ENCODE data around the gene ASF1A. TPM values are rescaled to one million over a fixed set of nuclear protein-coding genes. Genes with fewer than 3 reads are reported as not detected.

Gene ASF1A
- total RNA-seq, 1 donor from 2014 or later: 36.0 TPM

DNA sequence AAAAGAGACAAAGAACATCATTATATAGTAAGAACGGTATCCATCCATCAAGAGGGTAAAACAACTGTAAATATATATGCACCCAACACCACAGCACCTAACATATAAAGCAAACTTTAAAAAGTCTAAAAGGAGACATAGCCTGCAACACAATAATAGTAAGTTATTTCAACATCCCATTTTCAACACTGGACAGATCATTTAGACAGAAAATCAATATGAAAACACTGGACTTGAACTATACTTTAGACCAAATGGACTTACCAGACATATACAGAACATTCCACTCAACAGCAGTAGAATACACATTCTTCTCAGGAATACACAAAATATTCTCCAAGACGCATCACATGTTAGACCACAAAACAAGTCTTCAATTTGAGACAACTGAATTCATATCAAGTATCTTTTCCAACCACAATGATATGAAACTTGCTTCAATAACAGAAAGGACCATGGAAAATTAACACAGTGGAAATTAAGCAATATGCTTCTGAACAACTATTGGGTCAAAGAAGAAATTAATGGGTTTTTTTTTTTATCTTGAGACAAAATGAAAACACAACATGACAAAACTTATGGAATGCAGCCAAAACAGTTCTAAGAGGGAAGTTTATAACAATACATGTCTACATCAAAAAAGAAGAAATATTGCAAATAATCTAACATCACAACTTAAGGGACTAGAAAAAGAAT is 23.9 kb upstream of the ASF1A start:
- peaks cover 25% of the 10 kb centered on the region for H3K9me3 Mint-ChIP-seq
- peaks cover 16% of the 10 kb centered on the region for H3K36me3 Mint-ChIP-seq (ENCODE audit: low read depth)
- H3K4me3 Mint-ChIP-seq: no peak overlapping the region
- H3K27ac Mint-ChIP-seq: peak overlapping the region; percentile 65
- peaks cover 24% of the 10 kb centered on the region for H3K4me1 Mint-ChIP-seq (ENCODE audit: low read depth)
- no peaks in the 10 kb centered on the region for H3K27me3 Mint-ChIP-seq (ENCODE audit: insufficient read depth)
- DNase-seq (ENCODE audit: low spot score): no peak
- intact Hi-C loops (cut with micrococcal nuclease): loop anchor here (2.0 kb wide), 1 partner anchor 27 kb away; no protein-coding TSS in a partner anchor

DNA sequence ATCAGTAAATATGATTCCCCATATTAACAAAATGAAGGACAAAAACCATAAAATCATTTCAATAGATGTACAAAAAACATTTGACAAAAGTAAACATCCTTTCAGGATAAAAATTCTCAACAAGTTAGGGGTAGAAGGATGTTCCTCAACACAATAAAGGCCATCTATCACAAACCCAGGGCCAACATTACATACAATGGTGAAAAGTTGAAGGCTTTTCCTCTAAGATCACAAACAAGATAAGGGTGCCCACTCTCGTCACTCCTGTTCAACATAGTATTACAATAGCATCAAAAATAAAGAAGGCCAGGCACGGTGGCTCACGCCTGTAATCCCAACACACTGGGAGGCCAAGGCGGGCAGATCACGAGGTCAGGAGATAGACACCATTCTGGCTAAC is 22.6 kb upstream of the ASF1A start:
- peaks cover 18% of the 10 kb centered on the region for H3K9me3 Mint-ChIP-seq
- H3K4me3 Mint-ChIP-seq: no peak overlapping the region
- peaks cover 12% of the 10 kb centered on the region for H3K36me3 Mint-ChIP-seq (ENCODE audit: low read depth)
- intact Hi-C loops (cut with micrococcal nuclease): loop anchor here (1.0 to 2.0 kb wide), 2 partner anchors 25 to 26 kb away; no protein-coding TSS in a partner anchor
- no peak overlapping the region for H3K27ac Mint-ChIP-seq
- no peaks in the 10 kb centered on the region for H3K27me3 Mint-ChIP-seq (ENCODE audit: insufficient read depth)
- peaks cover 18% of the 10 kb centered on the region for H3K4me1 Mint-ChIP-seq (ENCODE audit: low read depth)
- no peak for DNase-seq (ENCODE audit: low spot score)

DNA sequence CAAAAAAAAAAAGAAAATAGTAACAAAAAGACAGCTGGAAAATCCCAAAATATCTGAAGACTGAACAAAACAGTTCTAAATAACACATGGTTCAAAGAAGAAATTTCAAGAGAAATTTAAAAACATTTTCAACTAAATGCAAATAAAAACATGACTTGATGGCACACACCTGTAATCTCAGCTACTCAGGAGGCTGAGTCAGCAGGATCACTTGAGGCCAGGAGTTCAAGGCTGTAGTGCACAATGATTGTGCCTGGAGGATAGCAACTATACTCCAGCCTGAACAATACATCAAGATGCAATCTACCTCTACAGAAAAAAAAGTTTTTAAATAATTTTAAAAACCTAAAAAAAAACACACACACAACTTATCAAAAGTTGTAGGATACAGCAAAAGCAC is 21.6 kb upstream of the ASF1A start:
- Mint-ChIP-seq H3K4me1 (ENCODE audit: low read depth) (peaks cover 18% of the 10 kb centered on the region), H3K4me3 (no peak overlapping the region), H3K27ac (no peak overlapping the region), H3K27me3 (ENCODE audit: insufficient read depth) (no peaks in the 10 kb centered on the region), H3K36me3 (ENCODE audit: low read depth) (peaks cover 12% of the 10 kb centered on the region), H3K9me3 (peaks cover 10% of the 10 kb centered on the region)
- intact Hi-C loops (cut with micrococcal nuclease): no loop called here
- DNase-seq (ENCODE audit: low spot score): no peak

DNA sequence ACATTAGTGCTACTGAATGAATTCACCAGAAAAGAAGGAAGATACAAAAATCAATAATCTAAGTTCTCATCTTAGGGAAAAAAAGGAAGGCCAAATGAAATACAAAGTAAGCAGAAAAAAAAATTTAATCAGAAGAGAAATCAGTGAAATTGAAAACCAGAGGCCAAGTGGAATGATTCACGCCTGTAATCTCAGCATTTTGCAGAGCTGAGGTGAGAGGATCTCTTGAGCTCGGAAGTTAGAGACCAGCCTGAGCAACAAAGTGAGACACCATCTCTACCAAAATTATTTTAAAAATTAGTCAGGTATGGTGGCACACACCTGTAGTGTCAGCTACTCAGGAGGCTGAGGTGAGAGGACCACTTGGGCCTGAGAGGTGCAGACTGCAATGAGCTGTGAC is 21.2 kb upstream of the ASF1A start:
- Mint-ChIP-seq H3K36me3 (ENCODE audit: low read depth) (peaks cover 14% of the 10 kb centered on the region), H3K9me3 (peaks cover 10% of the 10 kb centered on the region), H3K4me1 (ENCODE audit: low read depth) (peaks cover 18% of the 10 kb centered on the region), H3K4me3 (no peak overlapping the region), H3K27me3 (ENCODE audit: insufficient read depth) (no peaks in the 10 kb centered on the region), H3K27ac (no peak overlapping the region)
- no peak for DNase-seq (ENCODE audit: low spot score)
- intact Hi-C loops (cut with micrococcal nuclease): no loop called here

DNA sequence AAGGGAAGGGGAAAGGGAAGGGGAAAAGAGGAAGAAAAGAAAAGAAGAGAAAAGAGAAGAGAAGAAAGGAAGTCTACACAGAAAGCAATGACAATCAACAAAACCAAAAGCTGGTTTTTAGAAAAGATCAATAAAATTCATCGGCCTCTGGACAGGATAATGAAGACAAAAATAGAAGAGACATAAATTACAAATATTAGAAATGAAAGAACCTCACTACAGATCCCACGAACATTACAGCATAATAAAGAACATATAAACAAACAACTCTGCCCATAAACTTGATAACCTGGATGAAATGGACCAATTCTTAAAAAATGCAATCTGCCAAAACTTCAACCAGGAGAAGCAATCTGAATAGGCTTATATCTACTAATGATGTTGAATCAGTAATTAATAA is 20.7 kb upstream of the ASF1A start:
- DNase-seq (ENCODE audit: low spot score): no peak
- Mint-ChIP-seq H3K9me3 (peaks cover 10% of the 10 kb centered on the region), H3K4me1 (ENCODE audit: low read depth) (peaks cover 18% of the 10 kb centered on the region), H3K4me3 (no peak overlapping the region), H3K36me3 (ENCODE audit: low read depth) (peaks cover 14% of the 10 kb centered on the region), H3K27me3 (ENCODE audit: insufficient read depth) (no peaks in the 10 kb centered on the region), H3K27ac (no peak overlapping the region)
- intact Hi-C loops (cut with micrococcal nuclease): no loop called here

DNA sequence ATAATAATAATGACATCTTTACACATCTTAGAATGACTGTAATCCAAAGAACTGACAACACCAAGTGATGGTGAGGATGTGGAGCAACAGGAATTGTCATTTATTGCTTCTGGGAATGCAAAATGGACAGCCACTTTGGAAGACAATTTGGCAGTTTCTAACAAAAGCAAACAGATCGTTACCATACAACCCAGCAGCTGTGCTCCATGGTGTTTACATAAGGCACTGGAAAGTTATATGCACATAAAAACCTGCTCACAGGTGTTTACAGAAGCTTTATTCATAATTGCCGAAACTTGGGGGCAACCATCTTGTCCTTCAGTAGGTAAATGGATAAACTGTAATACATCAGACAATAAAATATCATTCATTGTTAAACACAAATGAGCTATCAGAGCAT is 18.3 kb upstream of the ASF1A start:
- H3K27me3 Mint-ChIP-seq (ENCODE audit: insufficient read depth): no peaks in the 10 kb centered on the region
- H3K9me3 Mint-ChIP-seq: no peaks in the 10 kb centered on the region

DNA sequence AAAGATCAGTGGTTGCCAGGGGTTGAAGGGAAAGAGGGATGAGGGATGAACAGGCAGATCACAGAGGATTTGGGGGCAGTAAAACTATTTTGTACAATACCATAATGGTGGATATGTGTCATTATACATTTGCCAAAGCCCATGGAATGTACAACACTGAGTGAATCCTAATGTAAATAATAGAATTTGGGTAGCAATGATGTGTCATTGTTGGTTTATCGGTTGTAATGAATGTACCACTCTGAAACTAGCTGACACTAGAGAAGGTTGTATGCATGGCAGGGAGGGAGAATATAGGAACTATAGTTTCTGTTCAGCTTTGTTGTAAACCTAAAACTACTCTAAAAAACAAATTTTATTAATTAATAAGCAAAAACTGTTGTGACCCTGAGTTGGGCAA is 17.8 kb upstream of the ASF1A start:
- Mint-ChIP-seq H3K9me3 (no peaks in the 10 kb centered on the region), H3K36me3 (ENCODE audit: low read depth) (peaks cover 10% of the 10 kb centered on the region), H3K4me3 (no peak overlapping the region), H3K4me1 (ENCODE audit: low read depth) (peaks cover 10% of the 10 kb centered on the region), H3K27me3 (ENCODE audit: insufficient read depth) (no peaks in the 10 kb centered on the region), H3K27ac (no peak overlapping the region)
- intact Hi-C loops (cut with micrococcal nuclease): no loop called here
- DNase-seq (ENCODE audit: low spot score): no peak

More for the DNA sequence above, 18.3 kb upstream of the ASF1A start:
- Mint-ChIP-seq H3K36me3 (ENCODE audit: low read depth) (peaks cover 10% of the 10 kb centered on the region), H3K4me3 (no peak overlapping the region), H3K4me1 (ENCODE audit: low read depth) (peaks cover 5% of the 10 kb centered on the region), H3K27ac (no peak overlapping the region)
- intact Hi-C loops (cut with micrococcal nuclease): no loop called here
- no peak for DNase-seq (ENCODE audit: low spot score)

DNA sequence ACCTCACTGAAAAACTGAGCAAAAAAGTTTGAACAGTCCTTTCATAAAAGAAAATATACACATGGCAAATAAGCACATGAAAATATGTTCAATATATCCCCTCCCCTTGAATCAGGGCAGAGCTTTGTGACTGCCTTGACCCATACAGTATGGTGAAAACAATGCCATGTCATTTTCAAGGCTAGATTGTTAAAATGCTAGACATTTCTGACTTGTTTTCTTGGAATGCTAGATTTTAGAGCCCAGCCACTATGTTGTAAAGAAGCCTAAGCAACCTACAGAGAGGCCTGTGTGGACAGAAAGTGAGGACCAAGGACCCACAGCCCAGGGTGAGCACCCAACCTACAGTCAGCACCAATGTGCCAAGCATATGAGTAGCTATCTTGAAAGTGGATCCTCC is 17.1 kb upstream of the ASF1A start:
- no peak for DNase-seq (ENCODE audit: low spot score)
- Mint-ChIP-seq H3K27ac (no peak overlapping the region), H3K27me3 (ENCODE audit: insufficient read depth) (no peaks in the 10 kb centered on the region), H3K4me1 (ENCODE audit: low read depth) (peaks cover 17% of the 10 kb centered on the region), H3K9me3 (no peaks in the 10 kb centered on the region), H3K36me3 (ENCODE audit: low read depth) (peaks cover 10% of the 10 kb centered on the region), H3K4me3 (no peak overlapping the region)
- intact Hi-C loops (cut with micrococcal nuclease): no loop called here

DNA sequence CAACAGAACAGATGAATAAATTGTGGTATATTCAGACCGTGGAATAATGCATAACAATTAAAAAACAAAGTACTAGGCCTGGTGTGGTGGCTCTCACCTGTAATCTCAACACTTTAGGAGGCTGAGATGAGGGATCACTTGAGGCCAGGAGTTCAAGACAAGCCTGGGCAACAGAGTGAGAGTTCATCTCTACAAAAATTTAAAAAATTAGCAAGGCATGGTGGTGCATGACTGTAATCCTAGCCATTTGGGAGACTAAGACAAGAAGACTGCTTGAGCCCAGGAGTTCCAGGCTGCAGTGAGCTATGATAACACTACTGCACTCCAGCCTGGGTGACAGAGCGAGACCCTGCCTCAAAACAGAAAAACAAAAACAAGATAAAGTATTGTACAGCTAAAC is 16.1 kb upstream of the ASF1A start:
- DNase-seq (ENCODE audit: low spot score): no peak
- H3K4me1 Mint-ChIP-seq (ENCODE audit: low read depth): peaks cover 18% of the 10 kb centered on the region
- no peak overlapping the region for H3K27ac Mint-ChIP-seq
- H3K27me3 Mint-ChIP-seq (ENCODE audit: insufficient read depth): no peaks in the 10 kb centered on the region
- H3K9me3 Mint-ChIP-seq: no peaks in the 10 kb centered on the region
- peaks cover 13% of the 10 kb centered on the region for H3K36me3 Mint-ChIP-seq (ENCODE audit: low read depth)
- intact Hi-C loops (cut with micrococcal nuclease): no loop called here
- no peak overlapping the region for H3K4me3 Mint-ChIP-seq

DNA sequence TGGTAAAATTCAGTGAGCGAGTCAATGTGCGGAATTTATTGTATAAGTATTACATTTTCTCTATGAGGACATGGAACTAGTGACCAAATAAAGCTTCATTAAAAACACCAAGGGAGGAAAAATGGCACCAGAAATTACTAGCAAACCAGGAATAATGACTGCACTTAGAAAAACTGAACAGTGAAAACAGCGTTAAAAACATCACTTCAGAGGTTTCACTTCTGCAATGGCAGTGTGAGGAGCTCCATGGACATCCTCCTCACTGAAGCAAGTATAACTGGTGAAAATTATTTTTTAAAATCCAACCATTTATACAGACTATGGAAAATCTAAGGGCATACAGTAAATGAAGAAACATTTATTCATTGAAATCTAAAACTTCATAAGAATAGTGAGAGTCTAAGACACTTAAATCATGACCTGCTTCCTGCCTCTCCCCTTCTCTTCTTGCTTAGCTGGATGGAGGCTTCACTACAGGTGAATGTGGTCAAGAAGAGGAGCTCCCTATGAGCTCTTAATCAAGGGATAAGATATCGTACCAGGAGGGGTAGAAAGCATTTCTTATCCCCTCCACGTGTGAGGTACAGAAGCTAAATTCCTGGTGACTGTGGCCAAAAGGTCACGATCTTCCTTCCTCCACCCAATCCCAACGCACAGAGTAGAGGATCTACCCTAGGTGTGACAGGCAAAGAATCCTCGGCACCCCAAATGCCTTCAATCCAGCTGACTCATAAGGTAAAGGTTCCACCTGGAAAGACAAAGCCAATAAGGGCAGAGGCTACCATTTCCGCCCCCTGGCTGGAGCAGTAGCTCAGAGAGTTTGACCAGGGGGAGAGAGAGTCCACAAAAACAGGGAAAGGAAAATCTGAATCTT is 12.3 kb upstream of the ASF1A start:
- Mint-ChIP-seq H3K4me3 (no peak overlapping the region), H3K27ac (no peak overlapping the region), H3K27me3 (ENCODE audit: insufficient read depth) (no peaks in the 10 kb centered on the region), H3K9me3 (no peaks in the 10 kb centered on the region), H3K4me1 (ENCODE audit: low read depth) (peaks cover 32% of the 10 kb centered on the region), H3K36me3 (ENCODE audit: low read depth) (peaks cover 11% of the 10 kb centered on the region)
- intact Hi-C loops (cut with micrococcal nuclease): no loop called here
- DNase-seq (ENCODE audit: low spot score): no peak

DNA sequence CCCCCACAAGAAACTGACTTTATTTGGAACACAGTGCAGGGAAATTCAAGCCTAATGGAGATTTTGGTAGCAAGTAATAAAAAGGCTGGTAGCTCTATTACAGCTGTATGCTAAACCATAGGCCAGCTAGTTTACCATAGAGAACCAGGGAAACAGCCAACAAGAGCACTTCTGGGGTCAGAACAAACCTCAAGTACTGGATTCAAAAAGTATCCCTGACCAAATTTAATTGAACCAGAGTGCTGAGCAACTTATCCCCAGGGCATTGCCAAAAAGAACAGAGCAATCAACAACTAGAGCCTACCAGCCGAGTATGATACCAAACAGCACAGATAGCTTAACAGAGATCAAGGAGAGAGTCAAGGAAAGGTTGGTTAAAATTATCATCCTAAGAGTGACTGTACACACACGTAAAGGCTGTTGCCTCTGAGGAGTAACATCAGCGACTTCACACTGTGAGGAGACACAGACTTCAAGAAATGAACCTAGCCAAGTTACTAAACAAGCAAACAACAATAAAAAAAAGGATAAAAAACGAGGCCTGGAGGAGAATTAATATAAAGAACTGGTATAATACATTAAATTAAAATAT is 11.5 kb upstream of the ASF1A start:
- no peak for DNase-seq (ENCODE audit: low spot score)
- intact Hi-C loops (cut with micrococcal nuclease): no loop called here
- H3K36me3 Mint-ChIP-seq (ENCODE audit: low read depth): peaks cover 9% of the 10 kb centered on the region
- no peaks in the 10 kb centered on the region for H3K9me3 Mint-ChIP-seq
- no peaks in the 10 kb centered on the region for H3K27me3 Mint-ChIP-seq (ENCODE audit: insufficient read depth)
- peaks cover 35% of the 10 kb centered on the region for H3K4me1 Mint-ChIP-seq (ENCODE audit: low read depth)
- H3K27ac Mint-ChIP-seq: no peak overlapping the region
- H3K4me3 Mint-ChIP-seq: no peak overlapping the region

DNA sequence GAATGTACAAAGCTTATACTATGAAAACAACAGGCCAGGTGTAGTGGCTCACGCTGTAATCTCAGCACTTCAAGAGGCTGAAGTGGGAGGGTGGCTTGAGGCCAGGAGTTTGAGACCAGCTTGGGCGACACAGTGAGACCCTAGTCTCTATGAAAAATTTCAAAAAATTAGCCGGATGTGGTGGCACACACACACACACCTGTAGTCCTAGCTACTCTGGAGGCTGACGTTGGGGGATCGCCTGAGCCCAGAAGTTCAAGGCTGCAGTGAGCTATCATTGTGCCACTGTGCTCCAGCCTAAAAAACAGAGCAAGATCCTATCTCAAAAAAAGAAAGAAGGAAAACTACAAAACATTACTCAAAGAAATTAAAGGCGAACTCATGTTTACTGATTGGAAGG is 7.3 kb upstream of the ASF1A start:
- no peak for DNase-seq (ENCODE audit: low spot score)
- H3K4me1 Mint-ChIP-seq (ENCODE audit: low read depth): peaks cover 30% of the 10 kb centered on the region
- intact Hi-C loops (cut with micrococcal nuclease): no loop called here
- no peak overlapping the region for H3K4me3 Mint-ChIP-seq
- no peaks in the 10 kb centered on the region for H3K27me3 Mint-ChIP-seq (ENCODE audit: insufficient read depth)
- no peak overlapping the region for H3K27ac Mint-ChIP-seq
- H3K36me3 Mint-ChIP-seq (ENCODE audit: low read depth): peaks cover 17% of the 10 kb centered on the region
- H3K9me3 Mint-ChIP-seq: no peaks in the 10 kb centered on the region

DNA sequence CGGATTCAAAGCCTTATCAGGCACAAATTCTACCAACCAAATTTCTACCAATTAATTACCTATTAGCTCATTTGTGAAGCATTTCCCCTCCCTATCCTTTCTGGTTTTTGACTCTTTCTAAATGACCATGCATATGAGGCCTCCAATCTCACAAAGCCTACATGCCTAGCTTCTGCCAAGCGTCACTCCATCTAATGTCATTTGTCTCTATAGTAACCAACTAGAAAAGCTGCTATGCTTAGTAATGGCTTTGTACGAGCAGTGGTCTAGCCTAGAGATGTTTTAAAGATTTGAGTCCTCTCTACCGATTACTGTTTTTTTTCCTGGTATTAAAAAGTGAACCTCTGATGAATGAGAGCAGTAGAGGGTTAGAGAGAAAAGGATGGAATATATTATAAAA is 4.8 kb upstream of the ASF1A start:
- Mint-ChIP-seq H3K9me3 (no peaks in the 10 kb centered on the region), H3K27ac (no peak overlapping the region), H3K4me1 (ENCODE audit: low read depth) (peaks cover 45% of the 10 kb centered on the region), H3K36me3 (ENCODE audit: low read depth) (peaks cover 14% of the 10 kb centered on the region), H3K4me3 (no peak overlapping the region), H3K27me3 (ENCODE audit: insufficient read depth) (no peaks in the 10 kb centered on the region)
- intact Hi-C loops (cut with micrococcal nuclease): no loop called here
- no peak for DNase-seq (ENCODE audit: low spot score)
